A549 (cell line): ENCODE measurements around the gene ZNF827.

ENCODE experiments used
- CBX8 ChIP-seq: fragments of 200-600 bp; sonication (generic); IDR thresholded peaks from 2 replicates; pipeline ENCODE4 v1.6.1; 2016
- CTCF ChIP-seq: fragments of >200 bp; sonication (Bioruptor Twin); formaldehyde crosslinking; IDR thresholded peaks from 3 replicates; pipeline ENCODE4 v1.5.1; 2016
- HOXA7 ChIP-seq: fragments of 250-450 bp; sonication (Bioruptor Pico); IDR thresholded peaks from 2 replicates; pipeline ENCODE4 v1.5.0; 2020; ENCODE audit warnings: mild to moderate bottlenecking, moderate library complexity
- MAX ChIP-seq: IDR thresholded peaks from 2 replicates; pipeline ENCODE4 v1.6.1; 2012
- PBX3 ChIP-seq: IDR thresholded peaks from 2 replicates; pipeline ENCODE4 v1.6.1; 2012
- POLR2A ChIP-seq: IDR thresholded peaks from 2 replicates; pipeline ENCODE4 v1.6.1; 2012; ENCODE audit warnings: mild to moderate bottlenecking, low read length

- TF ChIP-seq POLR2A (no peak), CTCF (no peak), CBX8 (no peak), HOXA7 (CRISPR knock-in tag) (no peak), PBX3 (no peak), MAX (no peak)
Observed at GRCh38 chr4:145842224-145842887, 96.3 kb downstream of the ZNF827 start.
